Inferior parietal cortex (tissue), 1 donor: ENCODE data around the gene RER1.

Experiments
- DNase-seq: peaks from one replicate; pipeline ENCODE4 v3.0.0-alpha.2; 2016; ENCODE audit errors: extremely low spot score

Gene RER1

GRCh38 chr1:2445162-2445822, 53.7 kb downstream of the RER1 start:
- no peak for DNase-seq

- no peak for DNase-seq
Observed at GRCh38 chr1:2445823-2446215, 54.2 kb downstream of the RER1 start.

GRCh38 chr1:2446394-2446793, 54.8 kb downstream of the RER1 start:
- peak; percentile 69 for DNase-seq

- DNase-seq, result no peak
Observed at GRCh38 chr1:2446861-2447260, 55.2 kb downstream of the RER1 start.

DNA sequence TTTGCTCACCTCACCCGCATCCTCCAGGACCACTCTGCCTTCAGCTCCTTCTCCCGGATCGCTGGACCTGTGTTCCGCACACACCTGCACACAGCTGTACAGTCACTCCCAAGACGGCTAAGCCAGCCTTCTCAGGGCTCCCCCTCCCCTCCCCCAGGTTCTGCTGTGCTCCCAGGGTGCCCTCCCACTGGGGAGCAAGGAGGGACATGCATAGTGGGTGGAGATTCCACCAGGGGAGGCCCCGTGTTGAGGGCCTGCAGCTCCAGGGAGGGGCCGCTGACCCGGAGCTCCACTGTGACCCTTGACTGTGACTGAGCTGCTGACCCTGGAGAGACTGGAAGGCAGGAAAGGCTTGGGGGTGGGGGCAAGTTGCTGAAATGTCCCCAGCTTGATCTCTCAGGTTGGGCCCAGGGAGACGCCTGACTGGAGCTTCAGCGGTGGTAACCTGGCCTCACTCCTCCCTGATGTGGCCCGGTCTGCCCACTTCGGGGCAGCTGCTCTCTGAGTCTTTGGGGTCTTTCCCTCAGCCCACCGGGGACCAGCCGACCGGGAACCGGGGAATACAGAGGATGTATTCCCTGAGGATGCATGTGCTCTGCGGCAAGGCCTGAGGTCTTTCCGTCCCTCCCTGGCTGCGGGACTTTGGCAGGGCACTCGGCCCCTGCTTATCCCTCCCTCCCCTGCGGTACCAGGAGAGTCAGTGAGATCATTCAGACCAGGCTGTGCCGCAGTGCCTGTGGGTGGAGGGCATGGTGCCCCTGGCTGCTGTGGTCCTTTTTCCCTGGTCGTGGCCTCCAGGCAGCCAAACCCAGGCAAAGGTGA, 55.8 kb downstream of the RER1 start:
- no peak for DNase-seq

GRCh38 chr1:2448098-2448445, 56.4 kb downstream of the RER1 start:
- no peak for DNase-seq

- DNase-seq, result no peak
Observed at GRCh38 chr1:2449636-2450454, 58.2 kb downstream of the RER1 start.

GRCh38 chr1:2451741-2452140, 60.1 kb downstream of the RER1 start:
- DNase-seq, result no peak

DNA sequence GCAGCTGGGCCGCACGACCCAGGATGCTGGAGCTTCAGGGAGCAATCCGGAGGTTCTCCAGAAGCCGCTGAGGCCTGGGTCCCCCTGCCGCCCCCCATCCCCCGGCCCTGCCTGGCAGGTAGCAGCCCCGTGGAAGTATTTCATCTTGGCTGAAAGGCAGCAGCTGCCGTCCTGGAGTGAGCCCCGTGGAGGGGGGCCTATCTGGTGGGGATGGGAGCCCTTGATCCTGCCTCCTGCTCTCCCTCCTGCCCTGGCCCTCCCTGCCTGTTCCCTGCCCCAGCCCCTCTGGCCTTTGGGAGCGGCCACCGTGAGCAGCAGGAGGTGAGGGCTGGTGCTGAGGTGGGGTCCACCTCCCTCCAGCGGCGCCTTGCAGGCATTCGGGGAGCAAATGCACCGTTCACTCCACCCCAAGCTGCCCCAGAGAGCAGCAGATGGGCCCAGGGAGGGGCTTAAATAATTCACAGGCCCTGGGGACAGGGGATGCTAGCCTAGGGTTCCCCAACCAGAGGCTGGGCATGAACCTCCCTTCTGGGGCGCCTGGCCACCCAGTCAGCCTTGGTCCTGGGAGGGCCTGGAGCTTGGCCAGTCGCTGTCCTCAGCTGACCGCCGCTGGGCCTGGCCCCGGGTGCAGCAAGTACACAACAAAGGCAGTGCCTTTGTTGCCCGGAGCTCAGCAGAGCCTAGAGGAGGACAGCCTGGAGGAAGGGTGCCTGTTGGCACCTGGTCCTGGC, 60.7 kb downstream of the RER1 start:
- peak; percentile 64 for DNase-seq

DNA sequence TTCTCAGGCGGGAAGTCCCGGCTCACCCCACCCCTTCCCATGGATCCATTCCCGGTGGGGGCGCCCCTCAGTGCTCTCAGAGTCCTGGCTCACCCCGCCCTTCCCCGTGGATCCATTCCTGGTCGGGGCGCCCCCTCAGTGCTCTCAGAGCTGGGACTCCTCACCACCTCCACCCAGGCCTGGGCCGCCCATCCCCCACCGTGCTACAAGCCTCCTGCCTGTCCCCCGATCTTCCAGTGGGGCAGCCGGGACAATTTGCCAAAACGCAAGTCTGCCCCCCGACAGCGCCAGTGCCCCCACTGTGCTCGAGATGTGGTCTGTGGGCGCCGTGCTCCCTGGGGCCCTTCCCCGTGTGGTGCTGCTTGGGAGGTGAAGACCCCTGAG, 61.3 kb downstream of the RER1 start:
- DNase-seq, result no peak

DNA sequence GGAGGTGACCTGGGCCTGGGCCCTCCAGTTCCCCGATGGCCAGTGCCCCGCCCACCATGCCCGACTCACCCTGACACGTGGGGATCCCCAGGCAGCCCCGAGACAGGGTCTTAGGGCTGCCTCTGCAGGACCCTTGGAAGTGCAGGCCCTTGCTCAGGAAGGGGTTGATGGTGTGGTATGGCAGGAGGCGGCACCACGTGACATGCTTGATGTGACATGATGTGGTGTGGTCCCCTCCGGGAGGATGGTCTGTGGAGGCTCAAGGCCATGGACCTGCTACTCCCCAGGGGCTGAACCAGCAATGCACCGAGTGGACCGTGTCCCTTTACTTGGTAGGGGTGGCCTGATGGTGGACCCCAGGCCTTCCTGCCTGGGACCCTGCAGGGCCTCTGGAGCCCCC, 62.6 kb downstream of the RER1 start:
- no peak for DNase-seq
